HEK293 (cell line): ENCODE data around the gene PLCE1.

ENCODE experiments used
- CTCF ChIA-PET: fragments of 350-600 bp; formaldehyde crosslinking; extraction: SDS; loops from one replicate; lab custom pipeline; 2021; ENCODE audit warnings: antibody characterized with exemption; lab: Yijun Ruan, JAX
- POLR2A ChIA-PET: fragments of 300-600 bp; formaldehyde crosslinking; extraction: SDS; loops from one replicate; lab custom pipeline; 2020; ENCODE audit warnings: antibody characterized with exemption, inconsistent platforms; lab: Yijun Ruan, JAX
- H3K27ac ChIP-seq: fragments of 200-500 bp; sonication (Bioruptor generic); 2 replicates; pipeline ENCODE4 v1.5.1; 2014; ENCODE audit warnings: low read depth, low read length, control low read depth, inconsistent platforms; ENCODE audit errors: extremely low read depth
- H3K36me3 ChIP-seq, 2 experiments: fragments of 200-500 bp in 1 of 2; sonication (Bioruptor generic) in 1 of 2; 1 replicate in 1 of 2; 2 replicates in 1 of 2; pipeline ENCODE4 v1.5.1; 2014 to 2017; ENCODE audit warnings: inconsistent platforms in 2 of 2, low read length in 2 of 2; ENCODE audit not compliant: control insufficient read depth in 2 of 2, insufficient read depth in 1 of 2
- H3K4me1 ChIP-seq: fragments of 200-500 bp; sonication (Bioruptor generic); 2 replicates; pipeline ENCODE4 v1.5.1; 2014; ENCODE audit warnings: mild to moderate bottlenecking, low read length, inconsistent platforms; ENCODE audit not compliant: control insufficient read depth, insufficient read depth
- H3K4me3 ChIP-seq: 2 replicates; pipeline ENCODE4 v1.5.1; 2011; ENCODE audit warnings: low read depth, mild to moderate bottlenecking, control low read depth, low read length, moderate library complexity
- H3K9me3 ChIP-seq: fragments of 200-500 bp; sonication (Bioruptor generic); 2 replicates; pipeline ENCODE4 v1.5.1; 2014; ENCODE audit warnings: low read depth, low read length, inconsistent platforms; ENCODE audit not compliant: control insufficient read depth, insufficient read depth
- BCL11B ChIP-seq: fragments of 450-650 bp; formaldehyde crosslinking; IDR thresholded peaks from 2 replicates; pipeline ENCODE4 v1.5.1; 2016; ENCODE audit warnings: low read depth, missing biosample characterization, missing genetic modification characterization
- INSM2 ChIP-seq: fragments of 450-650 bp; formaldehyde crosslinking; IDR thresholded peaks from 2 replicates; pipeline ENCODE4 v1.5.1; 2016; ENCODE audit warnings: missing biosample characterization, missing genetic modification characterization
- TCF7L2 ChIP-seq: IDR thresholded peaks from 2 replicates; pipeline ENCODE4 v1.6.1; 2011; ENCODE audit warnings: low read depth, mild to moderate bottlenecking, inconsistent platforms, low read length, moderate library complexity, borderline replicate concordance
- ZBTB21 ChIP-seq: fragments of 450-650 bp; formaldehyde crosslinking; IDR thresholded peaks from 2 replicates; pipeline ENCODE4 v1.5.1; 2017; ENCODE audit warnings: missing biosample characterization, missing genetic modification characterization
- ZNF112 ChIP-seq: fragments of 450-650 bp; formaldehyde crosslinking; IDR thresholded peaks from 2 replicates; pipeline ENCODE4 v1.5.0; 2017; ENCODE audit warnings: missing biosample characterization, missing genetic modification characterization
- ZNF148 ChIP-seq: fragments of 450-650 bp; formaldehyde crosslinking; IDR thresholded peaks from 2 replicates; pipeline ENCODE4 v1.5.0; 2017; ENCODE audit warnings: missing biosample characterization, missing genetic modification characterization, borderline replicate concordance
- ZNF211 ChIP-seq: fragments of 450-650 bp; formaldehyde crosslinking; IDR thresholded peaks from 2 replicates; pipeline ENCODE4 v1.5.1; 2016; ENCODE audit warnings: low read depth, missing biosample characterization, missing genetic modification characterization
- ZNF23 ChIP-seq: fragments of 450-650 bp; formaldehyde crosslinking; IDR thresholded peaks from 2 replicates; pipeline ENCODE4 v1.5.1; 2016; ENCODE audit warnings: missing biosample characterization, missing genetic modification characterization, borderline replicate concordance
- ZNF426 ChIP-seq: fragments of 450-650 bp; formaldehyde crosslinking; IDR thresholded peaks from 2 replicates; pipeline ENCODE4 v1.5.1; 2017; ENCODE audit warnings: missing biosample characterization, missing genetic modification characterization, mild to moderate bottlenecking, inconsistent platforms, moderate library complexity
- ZNF610 ChIP-seq: fragments of 450-650 bp; formaldehyde crosslinking; IDR thresholded peaks from 2 replicates; pipeline ENCODE4 v1.5.1; 2016; ENCODE audit warnings: missing biosample characterization, missing genetic modification characterization, borderline replicate concordance
- ZNF624 ChIP-seq: fragments of 450-650 bp; formaldehyde crosslinking; IDR thresholded peaks from 2 replicates; pipeline ENCODE4 v1.5.1; 2017; ENCODE audit warnings: missing biosample characterization, missing genetic modification characterization
- ZNF664 ChIP-seq: fragments of 450-650 bp; formaldehyde crosslinking; IDR thresholded peaks from 2 replicates; pipeline ENCODE4 v1.5.1; 2016; ENCODE audit warnings: missing biosample characterization, missing genetic modification characterization
- ZNF747 ChIP-seq: fragments of 450-650 bp; formaldehyde crosslinking; IDR thresholded peaks from 2 replicates; pipeline ENCODE4 v1.5.1; 2016; ENCODE audit warnings: missing biosample characterization, missing genetic modification characterization
- ZNF777 ChIP-seq: fragments of 450-650 bp; formaldehyde crosslinking; IDR thresholded peaks from 2 replicates; pipeline ENCODE4 v1.5.1; 2017; ENCODE audit warnings: missing biosample characterization, missing genetic modification characterization, borderline replicate concordance
- ZNF791 ChIP-seq: fragments of 450-650 bp; formaldehyde crosslinking; IDR thresholded peaks from 2 replicates; pipeline ENCODE4 v1.5.1; 2016; ENCODE audit warnings: missing biosample characterization, missing genetic modification characterization
- ZNF830 ChIP-seq: fragments of 450-650 bp; IDR thresholded peaks from 2 replicates; pipeline ENCODE4 v1.5.0; 2018; ENCODE audit warnings: missing biosample characterization, missing genetic modification characterization, low read depth, mild to moderate bottlenecking, moderate library complexity
- TF ChIP-seq, protein P1 (sequence below): IDR thresholded peaks from 2 replicates; pipeline ENCODE4 v1.6.1; 2011; ENCODE audit warnings: mild to moderate bottlenecking, low read depth, low read length, borderline replicate concordance
- TF ChIP-seq, protein P2 (sequence below): fragments of 450-650 bp; formaldehyde crosslinking; IDR thresholded peaks from 2 replicates; pipeline ENCODE4 v1.5.1; 2016; ENCODE audit warnings: missing biosample characterization, missing genetic modification characterization
- TF ChIP-seq, protein P3 (sequence below): fragments of 450-650 bp; formaldehyde crosslinking; IDR thresholded peaks from 2 replicates; pipeline ENCODE4 v1.5.1; 2016; ENCODE audit warnings: missing biosample characterization, missing genetic modification characterization

PLCE1 gene

GRCh38 chr10:93965911-93966310 is 27.8 kb upstream of the PLCE1 start:
- H3K9me3 ChIP-seq: no peaks in the 10 kb centered on the region
- H3K27ac ChIP-seq: no peak overlapping the region
- CTCF ChIA-PET: interaction anchor here (1.8 kb wide), 1 partner anchor 49 kb away, joined by 6 read pairs; no protein-coding TSS in a partner anchor
- H3K4me1 ChIP-seq: no peaks in the 10 kb centered on the region
- H3K36me3 ChIP-seq: no peaks in the 10 kb centered on the region
- no peak overlapping the region for H3K4me3 ChIP-seq
- TF ChIP-seq, protein P1, sequence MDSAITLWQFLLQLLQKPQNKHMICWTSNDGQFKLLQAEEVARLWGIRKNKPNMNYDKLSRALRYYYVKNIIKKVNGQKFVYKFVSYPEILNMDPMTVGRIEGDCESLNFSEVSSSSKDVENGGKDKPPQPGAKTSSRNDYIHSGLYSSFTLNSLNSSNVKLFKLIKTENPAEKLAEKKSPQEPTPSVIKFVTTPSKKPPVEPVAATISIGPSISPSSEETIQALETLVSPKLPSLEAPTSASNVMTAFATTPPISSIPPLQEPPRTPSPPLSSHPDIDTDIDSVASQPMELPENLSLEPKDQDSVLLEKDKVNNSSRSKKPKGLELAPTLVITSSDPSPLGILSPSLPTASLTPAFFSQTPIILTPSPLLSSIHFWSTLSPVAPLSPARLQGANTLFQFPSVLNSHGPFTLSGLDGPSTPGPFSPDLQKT: no peak
- no peak for TF ChIP-seq BCL11B (tag by site-specific recombination)
- TF ChIP-seq ZNF426: no peak
- no peak for TF ChIP-seq TCF7L2
- no peak for TF ChIP-seq ZNF112 (tag by site-specific recombination)
- TF ChIP-seq INSM2: no peak
- TF ChIP-seq ZNF610 (tag by site-specific recombination): no peak
- no peak for TF ChIP-seq ZNF23 (tag by site-specific recombination)
- TF ChIP-seq ZBTB21 (tag by site-specific recombination): no peak
- TF ChIP-seq, protein P2, sequence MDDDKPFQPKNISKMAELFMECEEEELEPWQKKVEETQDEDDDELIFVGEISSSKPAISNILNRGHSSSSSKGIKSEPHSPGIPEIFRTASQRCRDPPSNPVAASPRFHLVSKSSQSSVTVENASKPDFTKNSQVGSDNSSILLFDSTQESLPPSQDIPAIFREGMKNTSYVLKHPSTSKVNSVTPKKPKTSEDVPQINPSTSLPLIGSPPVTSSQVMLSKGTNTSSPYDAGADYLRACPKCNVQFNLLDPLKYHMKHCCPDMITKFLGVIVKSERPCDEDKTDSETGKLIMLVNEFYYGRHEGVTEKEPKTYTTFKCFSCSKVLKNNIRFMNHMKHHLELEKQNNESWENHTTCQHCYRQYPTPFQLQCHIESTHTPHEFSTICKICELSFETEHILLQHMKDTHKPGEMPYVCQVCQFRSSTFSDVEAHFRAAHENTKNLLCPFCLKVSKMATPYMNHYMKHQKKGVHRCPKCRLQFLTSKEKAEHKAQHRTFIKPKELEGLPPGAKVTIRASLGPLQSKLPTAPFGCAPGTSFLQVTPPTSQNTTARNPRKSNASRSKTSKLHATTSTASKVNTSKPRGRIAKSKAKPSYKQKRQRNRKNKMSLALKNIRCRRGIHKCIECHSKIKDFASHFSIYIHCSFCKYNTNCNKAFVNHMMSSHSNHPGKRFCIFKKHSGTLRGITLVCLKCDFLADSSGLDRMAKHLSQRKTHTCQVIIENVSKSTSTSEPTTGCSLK (tag by site-specific recombination): no peak
- TF ChIP-seq ZNF148: no peak
- TF ChIP-seq ZNF664 (tag by site-specific recombination): no peak
- TF ChIP-seq, protein P3, sequence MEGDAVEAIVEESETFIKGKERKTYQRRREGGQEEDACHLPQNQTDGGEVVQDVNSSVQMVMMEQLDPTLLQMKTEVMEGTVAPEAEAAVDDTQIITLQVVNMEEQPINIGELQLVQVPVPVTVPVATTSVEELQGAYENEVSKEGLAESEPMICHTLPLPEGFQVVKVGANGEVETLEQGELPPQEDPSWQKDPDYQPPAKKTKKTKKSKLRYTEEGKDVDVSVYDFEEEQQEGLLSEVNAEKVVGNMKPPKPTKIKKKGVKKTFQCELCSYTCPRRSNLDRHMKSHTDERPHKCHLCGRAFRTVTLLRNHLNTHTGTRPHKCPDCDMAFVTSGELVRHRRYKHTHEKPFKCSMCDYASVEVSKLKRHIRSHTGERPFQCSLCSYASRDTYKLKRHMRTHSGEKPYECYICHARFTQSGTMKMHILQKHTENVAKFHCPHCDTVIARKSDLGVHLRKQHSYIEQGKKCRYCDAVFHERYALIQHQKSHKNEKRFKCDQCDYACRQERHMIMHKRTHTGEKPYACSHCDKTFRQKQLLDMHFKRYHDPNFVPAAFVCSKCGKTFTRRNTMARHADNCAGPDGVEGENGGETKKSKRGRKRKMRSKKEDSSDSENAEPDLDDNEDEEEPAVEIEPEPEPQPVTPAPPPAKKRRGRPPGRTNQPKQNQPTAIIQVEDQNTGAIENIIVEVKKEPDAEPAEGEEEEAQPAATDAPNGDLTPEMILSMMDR (tag by site-specific recombination): no peak
- TF ChIP-seq ZNF777 (tag by site-specific recombination): no peak
- TF ChIP-seq ZNF747 (tag by site-specific recombination): no peak
- no peak for TF ChIP-seq ZNF211 (tag by site-specific recombination)
- TF ChIP-seq ZNF624 (tag by site-specific recombination): no peak
- no peak for TF ChIP-seq ZNF830 (tag by site-specific recombination)
- no peak for TF ChIP-seq ZNF791 (tag by site-specific recombination)
- TF ChIP-seq, all 188 proteins: peak for 0
- POLR2A ChIA-PET: no interaction called here
